NCI-H1694 (cell line): ENCODE results near the gene SPTBN1.
"Not testable (repeated sequence)": the region's sequence is repeated elsewhere in the genome, so short reads cannot be mapped to it uniquely, and the experiment has no call there.

Source experiments
- DNase-seq: peaks from one replicate; lab custom pipeline; 2025; lab: John Stamatoyannopoulos, UW

Gene SPTBN1

GRCh38 chr2:54672590-54673456, 216.7 kb downstream of the SPTBN1 start:
- DNase-seq = no peak

GRCh38 chr2:54673501-54673998, 217.4 kb downstream of the SPTBN1 start:
- DNase-seq = no peak

DNA sequence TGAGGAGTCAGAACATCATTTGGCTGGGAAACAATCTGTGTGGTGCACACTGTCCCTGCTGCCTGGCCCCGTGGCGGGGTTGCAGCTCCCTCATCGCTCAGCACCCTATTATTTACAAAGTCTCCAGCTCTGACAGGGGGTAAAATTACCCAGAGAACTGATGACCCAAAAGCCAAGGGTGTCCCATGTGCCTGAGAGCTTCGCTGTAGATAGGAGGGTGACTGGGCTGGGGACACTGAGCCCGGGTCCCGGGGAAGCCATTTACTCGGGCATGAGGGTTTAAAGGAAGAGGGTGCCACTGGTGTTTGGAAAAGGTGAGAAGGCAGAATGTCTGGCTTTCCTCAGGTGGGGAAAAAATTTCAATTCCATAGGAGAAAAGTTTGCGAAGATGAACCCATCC, 219.2 kb downstream of the SPTBN1 start:
- no peak for DNase-seq

- no peak for DNase-seq
Measured at GRCh38 chr2:54675738-54676137, 219.6 kb downstream of the SPTBN1 start.

DNA sequence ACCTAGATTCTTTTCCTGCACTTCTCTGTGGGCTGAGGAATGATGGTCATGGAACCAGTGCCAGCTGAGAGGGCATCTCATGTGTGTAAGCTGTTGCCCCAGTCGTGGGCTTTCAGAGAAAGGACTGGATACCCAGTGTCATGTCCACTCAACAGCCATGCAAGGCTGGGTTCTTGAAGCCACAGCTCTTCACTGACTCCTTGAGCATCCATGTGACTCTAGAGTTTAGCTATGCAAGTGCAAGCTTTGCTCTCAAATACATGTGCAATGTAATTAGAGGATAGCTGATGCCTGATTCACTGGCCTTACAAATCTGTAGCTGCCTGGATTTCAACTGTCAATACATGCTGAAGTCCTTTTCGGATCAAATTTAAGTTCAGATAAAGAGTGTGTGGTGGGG, 220.5 kb downstream of the SPTBN1 start:
- DNase-seq = no peak

GRCh38 chr2:54677476-54678265, 221.5 kb downstream of the SPTBN1 start:
- no peak for DNase-seq

GRCh38 chr2:54678719-54679118, 222.6 kb downstream of the SPTBN1 start:
- DNase-seq = no peak

- DNase-seq = no peak
Measured at GRCh38 chr2:54680397-54681041, 224.4 kb downstream of the SPTBN1 start.

- no peak for DNase-seq
Measured at GRCh38 chr2:54681416-54681815, 225.3 kb downstream of the SPTBN1 start.

- no peak for DNase-seq
Measured at GRCh38 chr2:54683596-54683995, 227.5 kb downstream of the SPTBN1 start.

GRCh38 chr2:54685263-54685775, 229.2 kb downstream of the SPTBN1 start:
- no peak for DNase-seq

- DNase-seq = no peak
Measured at GRCh38 chr2:54687595-54688152, 231.5 kb downstream of the SPTBN1 start.

DNA sequence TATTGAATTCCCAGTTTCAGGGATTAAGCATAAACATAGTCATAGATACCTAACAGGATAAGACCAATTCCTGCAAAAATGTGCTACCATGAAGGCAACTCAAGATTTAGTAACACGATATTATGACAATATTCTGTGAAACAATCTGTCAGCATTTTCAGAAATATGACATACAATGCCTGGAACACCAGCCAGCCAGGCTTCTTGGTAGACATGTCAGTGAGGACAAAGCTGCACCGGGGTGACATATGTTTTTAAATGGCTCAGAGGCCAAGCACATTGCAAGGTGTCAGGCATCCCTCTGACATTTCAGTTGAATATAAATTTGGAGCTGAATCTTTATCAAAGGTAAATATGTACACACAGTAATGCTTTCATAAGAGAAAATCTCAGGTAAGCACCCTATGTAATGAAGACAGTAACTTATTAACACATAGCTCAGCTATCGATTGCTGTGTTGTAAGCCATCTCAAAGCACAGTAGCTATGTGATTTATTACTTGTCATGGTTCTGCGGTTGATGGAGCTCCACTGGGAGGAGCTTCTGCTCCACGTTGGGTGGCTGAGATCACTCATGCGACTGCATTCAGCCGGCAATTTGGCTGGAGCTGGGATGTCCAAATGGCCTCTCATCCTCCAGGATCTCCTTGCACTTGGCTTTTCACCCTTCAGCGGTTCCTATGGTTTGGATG, 235.5 kb downstream of the SPTBN1 start:
- DNase-seq = peak; percentile 38

GRCh38 chr2:54692556-54692955, 236.4 kb downstream of the SPTBN1 start:
- DNase-seq = no peak

DNA sequence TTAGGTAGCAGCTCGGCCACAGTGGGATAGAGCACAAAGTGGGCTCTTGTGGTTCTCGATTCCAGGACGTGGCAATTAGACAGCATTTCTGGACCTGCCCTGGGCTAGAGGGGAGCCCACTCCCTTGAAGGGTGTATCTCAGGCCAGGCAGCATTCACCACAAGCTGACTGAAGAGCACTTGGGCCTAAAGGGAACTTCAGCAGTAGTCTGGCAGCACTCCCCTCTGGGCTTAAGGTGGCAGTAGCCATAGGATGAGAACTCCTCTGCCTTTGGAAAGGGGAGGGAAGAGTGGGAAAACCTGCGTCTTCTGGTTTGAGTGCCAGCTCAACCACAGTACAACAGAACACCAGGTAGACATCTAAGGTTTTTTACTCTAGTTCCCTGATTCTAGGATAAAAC, 239.3 kb downstream of the SPTBN1 start:
- no peak for DNase-seq

DNA sequence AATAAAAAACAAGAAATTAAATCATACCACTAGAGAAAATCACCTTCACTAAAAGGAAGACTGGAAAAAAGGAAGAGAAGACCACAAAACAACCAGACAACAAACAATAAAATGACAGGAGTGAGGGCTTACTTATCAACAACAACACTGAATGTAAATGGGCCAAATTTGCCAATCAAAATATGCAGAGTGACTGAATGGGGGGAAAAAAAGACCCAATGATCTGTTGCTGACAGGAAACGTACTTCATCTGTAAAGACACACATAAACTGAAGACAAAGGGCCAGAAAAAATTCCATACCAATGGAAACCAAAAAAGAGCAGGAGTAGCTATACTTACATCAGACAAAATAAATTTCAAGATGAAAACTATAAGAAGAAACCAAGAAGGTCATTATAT, 241.8 kb downstream of the SPTBN1 start:
- DNase-seq = no peak

DNA sequence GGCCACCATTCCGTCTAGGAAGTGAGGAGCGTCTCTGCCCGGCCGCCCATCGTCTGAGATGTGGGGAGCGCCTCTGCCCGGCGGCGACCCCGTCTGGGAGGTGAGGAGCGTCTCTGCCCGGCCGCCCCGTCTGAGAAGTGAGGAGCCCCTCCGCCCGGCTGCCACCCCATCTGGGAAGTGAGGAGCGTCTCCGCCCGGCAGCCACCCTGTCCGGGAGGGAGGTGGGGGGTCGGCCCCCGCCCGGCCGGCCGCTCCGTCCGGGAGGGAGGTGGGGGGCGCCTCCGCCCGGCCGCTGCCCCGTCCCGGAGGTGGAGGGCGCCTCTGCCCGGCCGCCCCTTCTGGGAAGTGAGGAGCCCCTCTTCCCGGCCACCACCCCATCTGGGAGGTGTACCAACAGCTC, 242.8 kb downstream of the SPTBN1 start:
- not testable (repeated sequence) for DNase-seq

GRCh38 chr2:54699665-54700064, 243.5 kb downstream of the SPTBN1 start:
- no peak for DNase-seq

GRCh38 chr2:54701029-54701428, 244.9 kb downstream of the SPTBN1 start:
- DNase-seq = no peak

DNA sequence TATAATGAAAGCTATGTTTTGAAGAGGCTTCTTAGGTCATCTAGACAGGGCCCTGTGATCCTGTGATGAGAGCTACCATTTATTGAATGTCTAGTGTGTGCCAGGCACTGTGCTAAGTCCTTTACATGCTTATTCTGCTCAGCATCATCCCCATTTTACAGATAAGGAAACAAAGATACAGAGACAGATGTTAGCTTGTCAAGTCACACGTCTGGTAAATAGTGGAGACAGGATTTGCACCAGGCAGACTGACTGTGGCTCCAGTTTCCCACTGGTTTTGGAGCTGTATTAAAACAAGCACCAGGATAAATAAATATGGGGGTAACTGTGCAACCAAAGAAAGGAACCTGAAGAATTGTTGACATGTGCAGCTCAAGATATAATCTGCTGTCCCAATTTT, 248.1 kb downstream of the SPTBN1 start:
- DNase-seq = no peak
